Activated T-helper 17 cell treated with anti-CD3 and anti-CD28 coated beads, Interleukin-2, amount 50 U/mL, for 72 hours (primary cell): ENCODE data around the gene SNRPD3. TPM values are rescaled to one million over a fixed set of nuclear protein-coding genes. Genes with fewer than 3 reads are reported as not detected.
"Not testable (repeated sequence)": the region's sequence is repeated elsewhere in the genome, so short reads cannot be mapped to it uniquely, and the experiment has no call there.

Source experiments
- ATAC-seq: fragments of 150-1000 bp; cut with Tn5 transposase; replicated peaks from 2 replicates; pipeline ENCODE4 v1.10.0; 2021; ENCODE audit warnings: mild to moderate bottlenecking, moderate library complexity
- H3K27ac Mint-ChIP-seq: one replicate; pipeline ENCODE4 v1.8.0; 2022; ENCODE audit warnings: mixed read lengths
- H3K27me3 Mint-ChIP-seq: one replicate; pipeline ENCODE4 v1.8.0; 2022; ENCODE audit warnings: mixed read lengths
- H3K36me3 Mint-ChIP-seq: one replicate; pipeline ENCODE4 v1.8.0; 2022; ENCODE audit warnings: low read depth, mild to moderate bottlenecking, mixed read lengths
- H3K4me1 Mint-ChIP-seq: one replicate; pipeline ENCODE4 v1.8.0; 2022; ENCODE audit warnings: mixed read lengths
- H3K4me3 Mint-ChIP-seq: one replicate; pipeline ENCODE4 v1.8.0; 2022; ENCODE audit warnings: mild to moderate bottlenecking, mixed read lengths
- H3K9me3 Mint-ChIP-seq: one replicate; pipeline ENCODE4 v1.8.0; 2022; ENCODE audit warnings: mixed read lengths
- total RNA-seq, 2 donors: library from RNA; stranded (reverse); gene quantifications; one replicate each; pipeline ENCODE4 v1.2.3, GENCODE V29; 2022

The SNRPD3 gene
- total RNA-seq, 2 donors from 2014 or later: 81.1 to 128 TPM

GRCh38 chr22:24519496-24519895 is 36.3 kb upstream of the SNRPD3 start:
- no peak overlapping the region for H3K4me3 Mint-ChIP-seq
- no peaks in the 10 kb centered on the region for H3K36me3 Mint-ChIP-seq
- no peak for ATAC-seq

DNA sequence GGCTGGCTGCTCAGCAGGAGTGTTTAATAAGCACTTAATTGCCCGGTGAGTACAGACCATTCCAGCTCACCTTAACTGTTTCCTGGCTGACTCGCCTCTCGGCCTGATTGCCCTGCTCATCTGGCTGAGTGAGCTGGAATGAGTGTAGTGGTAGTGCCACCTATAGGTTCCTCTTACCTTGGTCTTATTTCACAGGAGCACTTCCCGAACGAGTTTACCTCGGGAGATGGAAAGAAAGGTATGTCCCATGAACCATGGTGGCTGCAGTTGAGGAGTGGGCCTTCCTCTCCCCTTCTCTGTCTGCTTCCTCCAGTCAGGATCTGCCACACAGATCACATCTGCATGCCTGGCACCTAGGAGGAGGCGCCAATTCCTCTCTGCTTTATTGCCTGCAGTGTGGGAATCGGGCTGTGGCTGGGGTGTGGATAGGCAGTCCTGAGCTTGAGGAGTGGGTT is 34.0 kb upstream of the SNRPD3 start:
- Mint-ChIP-seq H3K4me1 (peaks cover 4% of the 10 kb centered on the region), H3K27ac (peak overlapping the region; percentile 51), H3K36me3 (no peaks in the 10 kb centered on the region), H3K4me3 (no peak overlapping the region), H3K9me3 (no peaks in the 10 kb centered on the region), H3K27me3 (peaks cover 4% of the 10 kb centered on the region)
- peak; percentile 73 for ATAC-seq

More at GRCh38 chr22:24519496-24519895, 36.3 kb upstream of the SNRPD3 start:
- H3K27me3 Mint-ChIP-seq: peaks cover 4% of the 10 kb centered on the region
- H3K4me1 Mint-ChIP-seq: no peaks in the 10 kb centered on the region
- no peaks in the 10 kb centered on the region for H3K9me3 Mint-ChIP-seq
- no peak overlapping the region for H3K27ac Mint-ChIP-seq

GRCh38 chr22:24523873-24524272 is 31.9 kb upstream of the SNRPD3 start:
- no peaks in the 10 kb centered on the region for H3K9me3 Mint-ChIP-seq
- ATAC-seq: no peak
- H3K4me1 Mint-ChIP-seq: peaks cover 4% of the 10 kb centered on the region
- H3K27me3 Mint-ChIP-seq: no peaks in the 10 kb centered on the region
- H3K36me3 Mint-ChIP-seq: no peaks in the 10 kb centered on the region
- no peak overlapping the region for H3K27ac Mint-ChIP-seq
- H3K4me3 Mint-ChIP-seq: no peak overlapping the region

- ATAC-seq: peak; percentile 93
- H3K36me3 Mint-ChIP-seq: no peaks in the 10 kb centered on the region
- H3K4me3 Mint-ChIP-seq: no peak overlapping the region
- H3K9me3 Mint-ChIP-seq: no peaks in the 10 kb centered on the region
- H3K27me3 Mint-ChIP-seq: no peaks in the 10 kb centered on the region
- peaks cover 4% of the 10 kb centered on the region for H3K4me1 Mint-ChIP-seq
- H3K27ac Mint-ChIP-seq: peak overlapping the region; percentile 24
Measured at GRCh38 chr22:24525416-24526037, 30.3 kb upstream of the SNRPD3 start.

- Mint-ChIP-seq H3K9me3 (no peaks in the 10 kb centered on the region), H3K36me3 (no peaks in the 10 kb centered on the region), H3K4me1 (peaks cover 4% of the 10 kb centered on the region), H3K27ac (no peak overlapping the region), H3K27me3 (no peaks in the 10 kb centered on the region), H3K4me3 (no peak overlapping the region)
- no peak for ATAC-seq
Measured at GRCh38 chr22:24526191-24526590, 29.6 kb upstream of the SNRPD3 start.

GRCh38 chr22:24529898-24530297 is 25.9 kb upstream of the SNRPD3 start:
- ATAC-seq: no peak
- peak overlapping the region; percentile 26 for H3K27ac Mint-ChIP-seq
- H3K27me3 Mint-ChIP-seq: no peaks in the 10 kb centered on the region
- no peaks in the 10 kb centered on the region for H3K9me3 Mint-ChIP-seq
- H3K4me3 Mint-ChIP-seq: no peak overlapping the region
- peaks cover 4% of the 10 kb centered on the region for H3K4me1 Mint-ChIP-seq
- no peaks in the 10 kb centered on the region for H3K36me3 Mint-ChIP-seq

GRCh38 chr22:24530968-24531367 is 24.8 kb upstream of the SNRPD3 start:
- H3K36me3 Mint-ChIP-seq, H3K4me1 Mint-ChIP-seq, H3K27me3 Mint-ChIP-seq, H3K4me3 Mint-ChIP-seq, H3K9me3 Mint-ChIP-seq, ATAC-seq, H3K27ac Mint-ChIP-seq: not testable (repeated sequence)

DNA sequence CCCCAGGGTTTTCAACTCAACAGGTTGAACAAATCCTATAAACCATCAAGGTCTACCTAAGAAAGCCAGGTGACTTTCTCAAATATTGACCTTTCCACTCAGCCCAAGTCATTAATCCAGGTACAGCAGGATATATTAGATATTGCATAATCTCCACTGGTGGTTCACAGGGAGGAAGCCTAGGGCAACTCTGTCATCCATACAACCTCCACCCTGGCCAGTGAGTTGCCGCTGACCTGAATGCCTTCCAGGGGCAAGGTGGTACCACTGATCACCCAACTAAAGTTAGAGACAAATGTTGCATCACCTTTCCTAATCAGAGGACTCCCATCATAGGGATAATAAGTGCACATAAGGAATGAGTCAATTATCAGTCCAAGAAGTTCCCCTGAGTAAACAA is 23.7 kb upstream of the SNRPD3 start:
- no peak for ATAC-seq
- Mint-ChIP-seq H3K36me3 (no peaks in the 10 kb centered on the region), H3K4me3 (no peak overlapping the region), H3K27me3 (no peaks in the 10 kb centered on the region), H3K27ac (no peak overlapping the region), H3K9me3 (no peaks in the 10 kb centered on the region), H3K4me1 (no peaks in the 10 kb centered on the region)

- Mint-ChIP-seq H3K36me3 (peaks cover 17% of the 10 kb centered on the region), H3K27ac (no peak overlapping the region), H3K9me3 (no peaks in the 10 kb centered on the region), H3K27me3 (no peaks in the 10 kb centered on the region), H3K4me1 (no peaks in the 10 kb centered on the region), H3K4me3 (no peak overlapping the region)
- no peak for ATAC-seq
Measured at GRCh38 chr22:24535348-24535747, 20.5 kb upstream of the SNRPD3 start.

- no peak for ATAC-seq
- Mint-ChIP-seq H3K27me3 (no peaks in the 10 kb centered on the region), H3K27ac (no peak overlapping the region), H3K9me3 (no peaks in the 10 kb centered on the region), H3K36me3 (peaks cover 24% of the 10 kb centered on the region), H3K4me3 (no peak overlapping the region), H3K4me1 (no peaks in the 10 kb centered on the region)
Measured at GRCh38 chr22:24536089-24536488, 19.7 kb upstream of the SNRPD3 start.

GRCh38 chr22:24540470-24540869 is 15.3 kb upstream of the SNRPD3 start:
- no peak for ATAC-seq
- Mint-ChIP-seq H3K27ac (no peak overlapping the region), H3K4me1 (no peaks in the 10 kb centered on the region), H3K36me3 (peaks cover 68% of the 10 kb centered on the region), H3K4me3 (no peak overlapping the region), H3K27me3 (no peaks in the 10 kb centered on the region), H3K9me3 (no peaks in the 10 kb centered on the region)

GRCh38 chr22:24541681-24542515 is 13.9 kb upstream of the SNRPD3 start:
- H3K27ac Mint-ChIP-seq: no peak overlapping the region
- H3K4me1 Mint-ChIP-seq: no peaks in the 10 kb centered on the region
- H3K36me3 Mint-ChIP-seq: peaks cover 82% of the 10 kb centered on the region
- no peaks in the 10 kb centered on the region for H3K27me3 Mint-ChIP-seq
- no peak overlapping the region for H3K4me3 Mint-ChIP-seq
- ATAC-seq: no peak
- no peaks in the 10 kb centered on the region for H3K9me3 Mint-ChIP-seq

DNA sequence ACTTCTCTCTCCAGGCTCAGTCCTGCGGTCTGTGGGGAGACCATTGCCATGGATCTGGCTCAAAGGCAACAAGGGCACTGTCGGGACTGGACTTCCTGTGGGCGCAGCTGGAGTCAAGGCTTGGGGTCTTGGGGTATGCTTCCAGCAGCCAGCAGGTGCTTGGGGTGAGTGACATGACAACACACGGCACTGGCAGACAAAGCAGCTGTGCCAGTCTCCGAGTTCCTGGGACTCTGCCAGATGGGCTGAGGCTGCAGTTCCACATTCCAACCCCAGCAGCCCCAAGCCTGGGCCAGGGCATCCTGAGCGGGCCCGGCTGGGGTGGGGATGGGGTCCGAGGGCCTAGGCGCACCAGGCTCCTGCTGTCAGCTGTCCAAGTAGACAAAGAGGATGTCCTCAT is 13.2 kb upstream of the SNRPD3 start:
- H3K27ac Mint-ChIP-seq: no peak overlapping the region
- no peaks in the 10 kb centered on the region for H3K9me3 Mint-ChIP-seq
- H3K36me3 Mint-ChIP-seq: peaks cover 90% of the 10 kb centered on the region
- no peak overlapping the region for H3K4me3 Mint-ChIP-seq
- ATAC-seq: no peak
- no peaks in the 10 kb centered on the region for H3K27me3 Mint-ChIP-seq
- no peaks in the 10 kb centered on the region for H3K4me1 Mint-ChIP-seq

GRCh38 chr22:24543185-24543601 is 12.6 kb upstream of the SNRPD3 start:
- no peak overlapping the region for H3K4me3 Mint-ChIP-seq
- ATAC-seq: no peak
- H3K9me3 Mint-ChIP-seq: no peaks in the 10 kb centered on the region
- H3K4me1 Mint-ChIP-seq: no peaks in the 10 kb centered on the region
- H3K27me3 Mint-ChIP-seq: no peaks in the 10 kb centered on the region
- no peak overlapping the region for H3K27ac Mint-ChIP-seq
- peaks cover 92% of the 10 kb centered on the region for H3K36me3 Mint-ChIP-seq

DNA sequence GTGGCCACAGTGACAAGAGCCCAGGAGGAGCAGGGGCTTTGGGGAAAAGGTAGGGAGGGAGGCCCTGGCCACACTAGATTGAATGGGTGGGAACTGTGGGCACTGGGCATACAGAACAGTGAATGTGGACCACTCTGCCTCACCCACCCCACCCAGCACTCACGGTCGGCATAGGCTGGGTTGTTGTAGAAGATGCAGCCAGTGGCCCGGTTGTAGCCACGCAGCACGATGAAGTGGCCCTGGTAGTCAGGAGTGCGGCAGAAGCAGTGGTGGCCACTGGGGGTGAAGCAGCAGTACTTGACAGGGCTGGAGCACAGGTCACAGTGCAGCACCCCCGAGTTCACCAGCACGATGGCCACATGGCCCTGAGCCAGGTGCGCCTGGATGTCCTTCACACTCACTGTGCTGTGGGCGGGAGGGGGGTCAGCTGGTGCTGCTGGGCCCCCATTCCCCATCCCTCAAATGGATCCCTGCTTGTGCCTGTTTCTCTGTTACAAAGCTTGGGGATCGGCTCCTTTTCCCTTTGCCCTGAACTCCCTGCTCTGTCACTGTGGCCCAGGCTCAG is 12.0 kb upstream of the SNRPD3 start:
- no peaks in the 10 kb centered on the region for H3K9me3 Mint-ChIP-seq
- no peak for ATAC-seq

More for the DNA sequence above, 12.0 kb upstream of the SNRPD3 start:
- no peaks in the 10 kb centered on the region for H3K27me3 Mint-ChIP-seq
- H3K36me3 Mint-ChIP-seq: peaks cover 94% of the 10 kb centered on the region
- H3K4me3 Mint-ChIP-seq: no peak overlapping the region
- H3K4me1 Mint-ChIP-seq: no peaks in the 10 kb centered on the region
- no peak overlapping the region for H3K27ac Mint-ChIP-seq
